ENCODE measurements around the gene KMO.

The KMO gene

GRCh38 chr1:241641773-241642592 is 109.8 kb downstream of the KMO start:
- H3K36me3 ChIP-seq (ENCODE audit: insufficient read depth): no peaks in the 10 kb centered on the region
- H3K4me2 ChIP-seq: no peak overlapping the region
- no peak overlapping the region for H2AFZ ChIP-seq (ENCODE audit: low read depth)
- peaks cover 25% of the 10 kb centered on the region for H3K79me2 ChIP-seq (ENCODE audit: insufficient read depth, low read depth)
- H3K9ac ChIP-seq: no peak overlapping the region
- H3K27ac ChIP-seq: no peak overlapping the region
- H3K4me1 ChIP-seq (ENCODE audit: low read depth, poor library complexity, severe bottlenecking): peaks cover 22% of the 10 kb centered on the region
- H3K27me3 ChIP-seq (ENCODE audit: insufficient read depth, low read depth): no peaks in the 10 kb centered on the region
- no peaks in the 10 kb centered on the region for H4K20me1 ChIP-seq (ENCODE audit: insufficient read depth)
- H3K4me3 ChIP-seq (IDR thresholded peaks at IDR 0.05; ENCODE audit: insufficient read depth, low read depth, low read length): no peak overlapping the region
- no peak for TF ChIP-seq CTCF (conservative IDR thresholded peaks at IDR 0.05; ENCODE audit: low read depth, low read length)

- no peaks in the 10 kb centered on the region for H3K27me3 ChIP-seq (ENCODE audit: insufficient read depth, low read depth)
- TF ChIP-seq CTCF (conservative IDR thresholded peaks at IDR 0.05; ENCODE audit: low read depth, low read length): no peak
- no peak overlapping the region for H3K4me2 ChIP-seq
- no peaks in the 10 kb centered on the region for H3K36me3 ChIP-seq (ENCODE audit: insufficient read depth)
- H4K20me1 ChIP-seq (ENCODE audit: insufficient read depth): no peaks in the 10 kb centered on the region
- H3K9ac ChIP-seq: no peak overlapping the region
- peaks cover 16% of the 10 kb centered on the region for H3K4me1 ChIP-seq (ENCODE audit: low read depth, poor library complexity, severe bottlenecking)
- no peak overlapping the region for H2AFZ ChIP-seq (ENCODE audit: low read depth)
- peaks cover 19% of the 10 kb centered on the region for H3K79me2 ChIP-seq (ENCODE audit: insufficient read depth, low read depth)
- no peak overlapping the region for H3K27ac ChIP-seq
- no peak overlapping the region for H3K4me3 ChIP-seq (IDR thresholded peaks at IDR 0.05; ENCODE audit: insufficient read depth, low read depth, low read length)
Measured at GRCh38 chr1:241642593-241642944, 110.4 kb downstream of the KMO start.

- Histone ChIP-seq H3K4me2 (no peak overlapping the region), H3K4me3 (IDR thresholded peaks at IDR 0.05; ENCODE audit: insufficient read depth, low read depth, low read length) (no peak overlapping the region), H2AFZ (ENCODE audit: low read depth) (no peak overlapping the region), H3K27me3 (ENCODE audit: insufficient read depth, low read depth) (no peaks in the 10 kb centered on the region), H3K4me1 (ENCODE audit: low read depth, poor library complexity, severe bottlenecking) (peaks cover 7% of the 10 kb centered on the region), H3K9ac (no peak overlapping the region), H3K27ac (no peak overlapping the region), H3K36me3 (ENCODE audit: insufficient read depth) (no peaks in the 10 kb centered on the region), H4K20me1 (ENCODE audit: insufficient read depth) (no peaks in the 10 kb centered on the region), H3K79me2 (ENCODE audit: insufficient read depth, low read depth) (peaks cover 2% of the 10 kb centered on the region; the same call in 1 of the 2 replicates)
- no peak for TF ChIP-seq CTCF (conservative IDR thresholded peaks at IDR 0.05; ENCODE audit: low read depth, low read length)
Measured at GRCh38 chr1:241644259-241644658, 112.1 kb downstream of the KMO start.

- TF ChIP-seq CTCF (conservative IDR thresholded peaks at IDR 0.05; ENCODE audit: low read depth, low read length): no peak
- Histone ChIP-seq H3K9ac (no peak overlapping the region), H3K27ac (no peak overlapping the region), H4K20me1 (ENCODE audit: insufficient read depth) (no peaks in the 10 kb centered on the region), H3K4me2 (no peak overlapping the region), H3K4me3 (IDR thresholded peaks at IDR 0.05; ENCODE audit: insufficient read depth, low read depth, low read length) (no peak overlapping the region), H3K79me2 (ENCODE audit: insufficient read depth, low read depth) (no peaks in the 10 kb centered on the region), H3K36me3 (ENCODE audit: insufficient read depth) (no peaks in the 10 kb centered on the region), H3K27me3 (ENCODE audit: insufficient read depth, low read depth) (no peaks in the 10 kb centered on the region), H3K4me1 (ENCODE audit: low read depth, poor library complexity, severe bottlenecking) (peaks cover 7% of the 10 kb centered on the region), H2AFZ (ENCODE audit: low read depth) (no peak overlapping the region)
Measured at GRCh38 chr1:241645199-241645598, 113.0 kb downstream of the KMO start.

Measured in KMS-11 (cell line).